GM12891 (cell line): ENCODE measurements around the gene CATSPERB.

Source experiments
- PAX5 ChIP-seq: IDR thresholded peaks from 2 replicates; pipeline ENCODE4 v1.6.1; 2011; ENCODE audit warnings: low read length, moderate library complexity, mild to moderate bottlenecking; ENCODE audit not compliant: insufficient read depth, severe bottlenecking
- POLR2A ChIP-seq: IDR thresholded peaks from 2 replicates; pipeline ENCODE4 v1.6.1; 2011; ENCODE audit warnings: low read depth, low read length, control low read depth
- POLR2AphosphoS5 ChIP-seq: IDR thresholded peaks from 2 replicates; pipeline ENCODE4 v1.6.1; 2011; ENCODE audit warnings: low read depth, low read length, control low read depth
- SPI1 ChIP-seq: IDR thresholded peaks from 2 replicates; pipeline ENCODE4 v1.6.1; 2011; ENCODE audit warnings: low read depth, low read length, control low read depth
- TAF1 ChIP-seq: IDR thresholded peaks from 2 replicates; pipeline ENCODE4 v1.6.1; 2011; ENCODE audit warnings: low read depth, low read length, control low read depth

DNA sequence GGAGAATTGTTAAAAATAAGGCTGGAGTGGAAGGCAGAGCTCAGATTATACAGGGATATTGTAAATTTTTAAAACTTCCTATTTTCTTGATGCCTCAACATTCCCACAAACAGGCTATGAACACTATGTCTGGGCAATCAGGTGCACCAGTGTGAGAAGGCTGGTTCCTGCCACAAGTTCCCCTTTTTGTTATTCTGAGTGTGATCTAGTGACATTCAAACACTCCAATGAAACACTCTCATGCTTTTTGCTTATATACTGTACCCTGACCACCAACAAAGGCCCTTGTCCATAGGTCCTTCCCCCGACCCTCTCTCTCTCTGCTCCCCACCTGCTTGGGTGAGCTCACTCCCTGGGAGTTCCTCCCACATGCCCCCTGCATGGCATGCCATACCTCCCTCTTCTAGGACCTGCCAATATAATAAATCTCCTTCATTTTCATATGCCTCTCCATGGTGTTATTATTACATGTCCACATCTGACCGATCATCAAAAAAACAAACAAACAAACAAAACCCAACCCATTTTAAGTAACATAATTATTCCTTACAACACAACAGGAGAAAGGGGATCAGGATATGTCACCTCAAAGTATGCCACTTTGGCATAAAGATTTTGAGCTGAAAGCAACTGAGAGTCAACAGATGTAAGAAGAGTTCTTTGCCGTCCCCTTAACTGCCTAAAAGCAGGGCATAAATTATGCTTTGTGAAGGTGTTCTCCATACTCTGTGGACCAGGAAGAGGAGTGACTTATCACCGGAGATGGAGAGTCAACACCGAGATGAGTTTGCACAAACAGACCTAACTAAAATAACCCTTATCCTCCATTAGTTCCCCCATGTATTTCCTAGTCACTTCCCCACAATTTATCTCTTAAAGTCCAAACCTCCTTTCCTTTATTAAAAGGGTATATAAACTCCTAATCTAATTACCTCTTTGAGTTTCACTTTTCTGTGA, 42.5 kb upstream of the CATSPERB start:
- TF ChIP-seq POLR2A, result no peak
- TF ChIP-seq TAF1, result no peak
- TF ChIP-seq POLR2AphosphoS5, result no peak
- no peak for TF ChIP-seq PAX5
- no peak for TF ChIP-seq SPI1
